Cardiac muscle cell (in vitro differentiated cells and primary cell): ENCODE data around the gene MACROD2. TPM values are rescaled to one million over a fixed set of nuclear protein-coding genes. Genes with fewer than 3 reads are reported as not detected.

ENCODE experiments used
- DNase-seq, 2 donors: peaks; one replicate each; pipeline versions ENCODE4 v3.0.0 to v3.0.0-alpha.2; 2010 to 2017; ENCODE audit warnings: low read depth in 1 of 2, low spot score in 1 of 2
- H3K27ac ChIP-seq: fragments of 200-600 bp; sonication (generic); 2 replicates; pipeline ENCODE4 v1.5.1; 2016
- H3K27me3 ChIP-seq: fragments of 200-600 bp; sonication (generic); 2 replicates; pipeline ENCODE4 v1.6.0; 2016; ENCODE audit warnings: control low read depth
- H3K36me3 ChIP-seq: fragments of 200-600 bp; sonication (generic); 2 replicates; pipeline ENCODE4 v1.5.1; 2016; ENCODE audit warnings: control low read depth
- H3K4me1 ChIP-seq: fragments of 200-600 bp; sonication (generic); 2 replicates; pipeline ENCODE4 v1.8.1; 2017; ENCODE audit warnings: low read depth, mild to moderate bottlenecking, mixed run types
- H3K4me3 ChIP-seq: fragments of 200-600 bp; sonication (generic); 2 replicates; pipeline ENCODE4 v1.5.1; 2016; ENCODE audit warnings: mild to moderate bottlenecking
- H3K9me3 ChIP-seq: fragments of 200-600 bp; sonication (generic); 2 replicates; pipeline ENCODE4 v1.5.1; 2017; ENCODE audit warnings: low read depth, mild to moderate bottlenecking, control low read depth
- CTCF ChIP-seq: IDR thresholded peaks from 2 replicates; pipeline ENCODE4 v1.5.1; 2012; ENCODE audit warnings: low read depth, mild to moderate bottlenecking, low read length
- polyA plus RNA-seq: library from polyadenylated mRNA; unstranded; fragments of >200 nt; fragmentation: Nextera tagmentation; extraction: Ambion mirVana; gene quantifications from 2 replicates; pipeline ENCODE4 v1.2.1, GENCODE V29; 2016
- total RNA-seq: library from RNA; depleted of rRNA; stranded (reverse); fragments of >200 nt; gene quantifications from 2 replicates; pipeline ENCODE4 v1.2.3, GENCODE V29; 2016

The MACROD2 gene
- total and polyA plus RNA-seq, 2 experiments from 2014 or later = 9.3 to 14.4 TPM

- DNase-seq = no peak
- Histone ChIP-seq H3K4me1 (peaks cover 4% of the 10 kb centered on the region), H3K27me3 (no peaks in the 10 kb centered on the region), H3K36me3 (no peaks in the 10 kb centered on the region), H3K27ac (no peak overlapping the region), H3K9me3 (no peaks in the 10 kb centered on the region), H3K4me3 (no peak overlapping the region)
- no peak for TF ChIP-seq CTCF
Measured at GRCh38 chr20:14745830-14746229, 750.5 kb downstream of the MACROD2 start.

- TF ChIP-seq CTCF = no peak
- no peak overlapping the region for H3K4me3 ChIP-seq
- H3K4me1 ChIP-seq = peaks cover under 1% of the 10 kb centered on the region
- H3K27ac ChIP-seq = no peak overlapping the region
- no peaks in the 10 kb centered on the region for H3K36me3 ChIP-seq
- H3K27me3 ChIP-seq = no peaks in the 10 kb centered on the region
- H3K9me3 ChIP-seq = no peaks in the 10 kb centered on the region
- DNase-seq = no peak
Measured at GRCh38 chr20:14751191-14751590, 755.9 kb downstream of the MACROD2 start.

GRCh38 chr20:14757728-14758127 is 762.4 kb downstream of the MACROD2 start:
- DNase-seq = no peak
- H3K27me3 ChIP-seq = no peaks in the 10 kb centered on the region
- H3K9me3 ChIP-seq = no peaks in the 10 kb centered on the region

GRCh38 chr20:14758356-14758755 is 763.0 kb downstream of the MACROD2 start:
- Histone ChIP-seq H3K36me3 (no peaks in the 10 kb centered on the region), H3K9me3 (no peaks in the 10 kb centered on the region), H3K27me3 (no peaks in the 10 kb centered on the region), H3K4me1 (peaks cover 7% of the 10 kb centered on the region), H3K4me3 (no peak overlapping the region), H3K27ac (no peak overlapping the region)
- DNase-seq = no peak
- no peak for TF ChIP-seq CTCF

More at GRCh38 chr20:14757728-14758127, 762.4 kb downstream of the MACROD2 start:
- no peak for TF ChIP-seq CTCF
- H3K27ac ChIP-seq = no peak overlapping the region
- H3K4me3 ChIP-seq = no peak overlapping the region
- no peaks in the 10 kb centered on the region for H3K36me3 ChIP-seq
- peaks cover 7% of the 10 kb centered on the region for H3K4me1 ChIP-seq

- no peak overlapping the region for H3K27ac ChIP-seq
- H3K4me1 ChIP-seq = peaks cover 7% of the 10 kb centered on the region
- no peak for TF ChIP-seq CTCF
- no peak for DNase-seq
- no peaks in the 10 kb centered on the region for H3K9me3 ChIP-seq
- no peaks in the 10 kb centered on the region for H3K36me3 ChIP-seq
- no peaks in the 10 kb centered on the region for H3K27me3 ChIP-seq
- H3K4me3 ChIP-seq = no peak overlapping the region
Measured at GRCh38 chr20:14759979-14760378, 764.7 kb downstream of the MACROD2 start.

- Histone ChIP-seq H3K36me3 (no peaks in the 10 kb centered on the region), H3K9me3 (no peaks in the 10 kb centered on the region), H3K27ac (no peak overlapping the region), H3K27me3 (peaks cover 4% of the 10 kb centered on the region), H3K4me3 (no peak overlapping the region), H3K4me1 (peaks cover 7% of the 10 kb centered on the region)
- no peak for TF ChIP-seq CTCF
- DNase-seq = peak in 1 of 2 donors; percentile 76
Measured at GRCh38 chr20:14761903-14762302, 766.6 kb downstream of the MACROD2 start.
